H9 (cell line): Measurements from ENCODE around the gene TAF10. TPM values are rescaled to one million over a fixed set of nuclear protein-coding genes. Genes with fewer than 3 reads are reported as not detected.
A peak's percentile ranks its signal among the peaks of the same experiment; 100 is the strongest.

ENCODE experiments used
- DNase-seq: peaks from one replicate; pipeline ENCODE4 v3.0.0-alpha.2; 2017
- H2AFZ ChIP-seq: one replicate; pipeline ENCODE4 v1.6.1; 2013; ENCODE audit warnings: mild to moderate bottlenecking, low read length, control low read depth, moderate library complexity
- H2AK5ac ChIP-seq: 2 replicates; pipeline ENCODE4 v1.6.1; 2013; ENCODE audit warnings: low read length, control low read depth, mixed read lengths; ENCODE audit not compliant: insufficient read length
- H2BK120ac ChIP-seq: one replicate; pipeline ENCODE4 v1.6.1; 2013; ENCODE audit warnings: low read depth, mild to moderate bottlenecking, low read length, control low read depth, inconsistent platforms; ENCODE audit not compliant: poor library complexity, severe bottlenecking
- H2BK12ac ChIP-seq: 2 replicates; pipeline ENCODE4 v1.6.1; 2013; ENCODE audit warnings: low read length, control low read depth, mixed read lengths, low read depth; ENCODE audit not compliant: insufficient read length
- H2BK15ac ChIP-seq: 2 replicates; pipeline ENCODE4 v1.6.1; 2013; ENCODE audit warnings: low read depth, low read length, control low read depth
- H2BK20ac ChIP-seq: one replicate; pipeline ENCODE4 v1.6.1; 2013; ENCODE audit warnings: low read depth, mild to moderate bottlenecking, low read length, control low read depth, inconsistent platforms; ENCODE audit not compliant: poor library complexity, severe bottlenecking
- H2BK5ac ChIP-seq: 2 replicates; pipeline ENCODE4 v1.6.1; 2013; ENCODE audit warnings: low read length, control low read depth, mixed read lengths; ENCODE audit not compliant: insufficient read length
- H3K14ac ChIP-seq: 2 replicates; pipeline ENCODE4 v1.6.1; 2013; ENCODE audit warnings: low read length, control low read depth; ENCODE audit not compliant: insufficient read depth
- H3K18ac ChIP-seq: 2 replicates; pipeline ENCODE4 v1.6.1; 2013; ENCODE audit warnings: low read depth, mild to moderate bottlenecking, mixed read lengths, low read length, control low read depth; ENCODE audit not compliant: insufficient read length
- H3K23ac ChIP-seq: 2 replicates; pipeline ENCODE4 v1.6.1; 2013; ENCODE audit warnings: low read length, control low read depth, mixed read lengths, low read depth; ENCODE audit not compliant: insufficient read length
- H3K23me2 ChIP-seq: 2 replicates; pipeline ENCODE4 v1.6.1; 2013; ENCODE audit warnings: low read depth, mild to moderate bottlenecking, mixed read lengths, low read length, control low read depth; ENCODE audit not compliant: insufficient read length, poor library complexity, severe bottlenecking
- H3K27ac ChIP-seq: 2 replicates; pipeline ENCODE4 v1.5.1; 2013; ENCODE audit warnings: low read length, control low read depth, mixed read lengths, low read depth; ENCODE audit not compliant: insufficient read length
- H3K27me3 ChIP-seq: 2 replicates; pipeline ENCODE4 v1.6.1; 2013; ENCODE audit warnings: low read length, control low read depth, inconsistent platforms; ENCODE audit not compliant: insufficient read depth
- H3K4ac ChIP-seq: 2 replicates; pipeline ENCODE4 v1.6.1; 2013; ENCODE audit warnings: low read depth, mild to moderate bottlenecking, control low read depth, inconsistent platforms, low read length, moderate library complexity
- H3K4me1 ChIP-seq: 2 replicates; pipeline ENCODE4 v1.6.1; 2013; ENCODE audit warnings: low read length, control low read depth, inconsistent platforms; ENCODE audit not compliant: insufficient read depth
- H3K4me2 ChIP-seq: 2 replicates; pipeline ENCODE4 v1.6.1; 2013; ENCODE audit warnings: low read length, control low read depth, mixed read lengths; ENCODE audit not compliant: insufficient read length, insufficient read depth
- H3K56ac ChIP-seq: 2 replicates; pipeline ENCODE4 v1.6.1; 2013; ENCODE audit warnings: low read depth, mild to moderate bottlenecking, mixed read lengths, low read length, control low read depth; ENCODE audit not compliant: insufficient read length
- H3K79me1 ChIP-seq: 2 replicates; pipeline ENCODE4 v1.6.1; 2013; ENCODE audit warnings: low read depth, mild to moderate bottlenecking, moderate library complexity, low read length, control low read depth, inconsistent platforms; ENCODE audit not compliant: insufficient read depth, poor library complexity, severe bottlenecking
- H3K79me2 ChIP-seq: 2 replicates; pipeline ENCODE4 v1.6.1; 2013; ENCODE audit warnings: low read length, control low read depth, inconsistent platforms; ENCODE audit not compliant: insufficient read depth
- H3K9ac ChIP-seq: 2 replicates; pipeline ENCODE4 v1.6.1; 2013; ENCODE audit warnings: low read length, control low read depth, mixed read lengths; ENCODE audit not compliant: insufficient read length; ENCODE audit errors: extremely low read depth
- H3K9me3 ChIP-seq: one replicate; pipeline ENCODE4 v1.6.1; 2013; ENCODE audit warnings: low read depth, low read length, inconsistent platforms; ENCODE audit not compliant: control insufficient read depth
- H3T11ph ChIP-seq: one replicate; pipeline ENCODE4 v1.6.1; 2013; ENCODE audit warnings: mild to moderate bottlenecking, low read length, control low read depth, inconsistent platforms
- H4K20me1 ChIP-seq: one replicate; pipeline ENCODE4 v1.6.1; 2013; ENCODE audit not compliant: control insufficient read depth, insufficient read length, insufficient read depth
- H4K5ac ChIP-seq: 2 replicates; pipeline ENCODE4 v1.6.1; 2013; ENCODE audit warnings: low read depth, mild to moderate bottlenecking, mixed read lengths, low read length, control low read depth; ENCODE audit not compliant: insufficient read length
- H4K8ac ChIP-seq: replicated peaks from 2 replicates; pipeline ENCODE4 v1.6.1; 2013; ENCODE audit warnings: low read length, control low read depth, mixed read lengths, low read depth; ENCODE audit not compliant: insufficient read length
- H4K91ac ChIP-seq: 2 replicates; pipeline ENCODE4 v1.6.1; 2013; ENCODE audit warnings: low read depth, mild to moderate bottlenecking, moderate library complexity, mixed read lengths, low read length, control low read depth; ENCODE audit not compliant: insufficient read length
- H3K27ac Mint-ChIP-seq, 3 experiments: 2 replicates in 2 of 3; 3 replicates in 1 of 3; pipeline ENCODE4 v1.8.0; 2020 to 2021; ENCODE audit warnings: mixed read lengths in 3 of 3, mild to moderate bottlenecking in 1 of 3, moderate library complexity in 1 of 3
- H3K27me3 Mint-ChIP-seq: 2 replicates; pipeline ENCODE4 v1.8.0; 2021; ENCODE audit warnings: low read depth, mild to moderate bottlenecking, moderate library complexity, mixed read lengths
- H3K36me3 Mint-ChIP-seq, 3 experiments: 2 replicates in 2 of 3; 3 replicates in 1 of 3; pipeline ENCODE4 v1.8.0; 2020 to 2021; ENCODE audit warnings: low read depth in 3 of 3, mixed read lengths in 3 of 3; ENCODE audit not compliant: insufficient read depth in 1 of 3
- H3K4me1 Mint-ChIP-seq, 2 experiments: 2 replicates each; pipeline ENCODE4 v1.8.0; 2020; ENCODE audit warnings: mixed read lengths in 2 of 2
- H3K4me3 Mint-ChIP-seq, 2 experiments: 2 replicates in 1 of 2; 3 replicates in 1 of 2; pipeline ENCODE4 v1.8.0; 2020 to 2021; ENCODE audit warnings: mild to moderate bottlenecking in 2 of 2, mixed read lengths in 2 of 2, moderate library complexity in 1 of 2
- H3K9me3 Mint-ChIP-seq, 2 experiments: 2 replicates in 1 of 2; 3 replicates in 1 of 2; pipeline ENCODE4 v1.8.0; 2020; ENCODE audit warnings: mild to moderate bottlenecking in 2 of 2, mixed read lengths in 2 of 2, moderate library complexity in 1 of 2
- CTCF ChIP-seq: fragments of 200-600 bp; sonication (generic); conservative IDR thresholded peaks from 3 replicates; pipeline ENCODE4 v1.8.0; 2021; ENCODE audit warnings: antibody characterized with exemption, mild to moderate bottlenecking
- WGBS: extraction: QIAGEN DNeasy Blood & Tissue Kit; methylation state at CpG from one replicate; pipeline ENCODE4 v1.1.7; 2013; ENCODE audit warnings: missing lambda C conversion rate, low lambda C conversion rate, mixed read lengths; ENCODE audit not compliant: insufficient read length; ENCODE audit errors: extremely low coverage; 5-methylcytosine and 5-hydroxymethylcytosine counted together
- total RNA-seq: library from RNA; stranded (reverse); gene quantifications from 2 replicates; pipeline ENCODE4 v1.2.1, GENCODE V29; 2021

The TAF10 gene
- total RNA-seq, 1 experiment from 2014 or later = 198 TPM

GRCh38 chr11:6657346-6657745 lies 45.3 kb upstream of the TAF10 start:
- peaks cover 7% of the 10 kb centered on the region for H3K23me2 ChIP-seq
- H3K9me3 Mint-ChIP-seq = no peaks in the 10 kb centered on the region
- no peak overlapping the region for H4K91ac ChIP-seq
- H3K27me3 ChIP-seq = peaks cover 22% of the 10 kb centered on the region; the same call in 1 of the 2 replicates
- H4K8ac ChIP-seq = no peak overlapping the region
- H3K9ac ChIP-seq = no peak overlapping the region
- no peaks in the 10 kb centered on the region for H4K20me1 ChIP-seq
- H3K79me2 ChIP-seq = no peaks in the 10 kb centered on the region
- no peak overlapping the region for H3K27ac ChIP-seq
- no peak overlapping the region for H3K14ac ChIP-seq
- H3K9me3 ChIP-seq = no peaks in the 10 kb centered on the region
- no peak overlapping the region for H3T11ph ChIP-seq
- no CpG with 5 or more reads among the region's 1 CpG for WGBS
- H3K4me2 ChIP-seq = no peak overlapping the region
- no peak overlapping the region for H2BK20ac ChIP-seq
- peaks cover 1% of the 10 kb centered on the region; the same call in 1 of the 2 replicates for H3K4me1 ChIP-seq
- H3K4me3 Mint-ChIP-seq = peak overlapping the region in 1 of 2 experiments; percentile 90; a peak in 2 of 5 replicates
- H3K18ac ChIP-seq = no peak overlapping the region
- TF ChIP-seq CTCF = no peak
- H2BK15ac ChIP-seq = no peak overlapping the region
- no peak overlapping the region for H3K4ac ChIP-seq
- H2AFZ ChIP-seq = no peak overlapping the region
- H2BK12ac ChIP-seq = no peak overlapping the region
- H2BK120ac ChIP-seq = no peak overlapping the region
- no peak overlapping the region for H2BK5ac ChIP-seq
- H3K79me1 ChIP-seq = no peaks in the 10 kb centered on the region
- H3K23ac ChIP-seq = no peak overlapping the region
- peaks cover 21% of the 10 kb centered on the region for H3K27me3 Mint-ChIP-seq
- H4K5ac ChIP-seq = no peak overlapping the region
- no peak overlapping the region for H3K56ac ChIP-seq
- no peak overlapping the region for H2AK5ac ChIP-seq
- no peak overlapping the region for H3K27ac Mint-ChIP-seq
- H3K4me1 Mint-ChIP-seq = peaks cover 10 to 11% of the 10 kb centered on the region in 2 experiments
- H3K36me3 Mint-ChIP-seq = no peaks in the 10 kb centered on the region
- DNase-seq = no peak
